ENCODE data around the gene WDR27. TPM values are rescaled to one million over a fixed set of nuclear protein-coding genes. Genes with fewer than 3 reads are reported as not detected.

Gene WDR27
- polyA plus RNA-seq, 3 donors, result 0.95 to 20.5 (median 2.0) TPM

DNA sequence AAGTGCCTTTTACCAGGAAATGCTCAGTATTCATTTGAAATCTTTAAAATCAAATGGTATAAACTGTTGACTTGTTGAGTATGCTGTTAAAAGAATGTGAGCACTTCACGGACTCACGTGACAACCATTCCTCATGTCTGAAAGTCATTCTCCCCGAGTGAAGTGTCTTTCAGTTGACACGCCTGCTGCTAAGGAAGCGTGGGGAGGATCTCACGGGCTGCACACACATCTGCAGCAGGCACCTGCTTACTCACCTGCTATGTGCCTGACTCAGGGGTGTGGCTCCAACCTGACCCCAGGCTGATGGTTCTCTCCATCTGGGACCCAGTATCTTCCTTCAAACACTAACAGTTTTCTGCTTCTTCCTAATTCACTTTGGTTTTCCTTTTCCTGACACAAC is 32.7 kb downstream of the WDR27 start:
- Histone ChIP-seq H3K79me2 (ENCODE audit: insufficient read depth, low read length) (no peaks in the 10 kb centered on the region), H2AFZ (ENCODE audit: insufficient read depth, low read depth, low read length, poor library complexity, severe bottlenecking) (no peak overlapping the region), H3K9me3 (replicated peaks in 1 of 2; ENCODE audit: control insufficient read depth in 1 of 2, insufficient read depth in 1 of 2, low read length in 2 of 2) (no peaks in the 10 kb centered on the region), H3K36me3 (replicated peaks in 1 of 2; ENCODE audit: control insufficient read depth in 1 of 2, insufficient read depth in 2 of 2, low read length in 2 of 2) (peaks cover 7 to 16% of the 10 kb centered on the region in 2 donors), H3K27ac (ENCODE audit: low read depth in 1 of 2, low read length in 2 of 2) (no peak overlapping the region), H3K4me2 (replicated peaks; ENCODE audit: extremely low read depth, low read length, poor library complexity, severe bottlenecking) (no peak overlapping the region), H4K20me1 (ENCODE audit: insufficient read depth, low read length) (no peaks in the 10 kb centered on the region), H3K4me3 (replicated peaks in 1 of 3; ENCODE audit: low read depth in 2 of 3, low read length in 3 of 3) (no peak overlapping the region), H3K4me1 (ENCODE audit: control insufficient read depth in 1 of 2, insufficient read depth in 2 of 2, low read length in 2 of 2) (peaks cover 6% of the 10 kb centered on the region in 2 donors), H3K9ac (ENCODE audit: insufficient read depth, low read length, poor library complexity, severe bottlenecking) (no peak overlapping the region), H3K27me3 (ENCODE audit: control insufficient read depth in 2 of 2, insufficient read depth in 2 of 2, low read length in 2 of 2) (no peaks in the 10 kb centered on the region)
- DNase-seq, result no peak
- TF ChIP-seq CTCF (IDR thresholded peaks at IDR 0.05), result no peak
- peaks cover 0 to 2% (median 0%) of the 10 kb centered on the region in 7 donors for H3K9me3 Mint-ChIP-seq
- no peaks in the 10 kb centered on the region for H3K27me3 Mint-ChIP-seq (ENCODE audit: low read depth in 3 of 3)
- intact Hi-C loops (cut with micrococcal nuclease), result no loop called here
- 93% methylated on average over 6 of the region's 6 CpGs for WGBS (ENCODE audit: insufficient coverage)
- H3K4me1 Mint-ChIP-seq, result peaks cover 10% of the 10 kb centered on the region
- no peak overlapping the region for H3K4me3 Mint-ChIP-seq
- peaks cover 23 to 37% of the 10 kb centered on the region in 2 donors for H3K36me3 Mint-ChIP-seq
- peak overlapping the region in 3 of 7 donors; percentile 2 to 56 (median 32) for H3K27ac Mint-ChIP-seq

- Histone ChIP-seq H3K4me1 (ENCODE audit: control insufficient read depth in 1 of 2, insufficient read depth in 2 of 2, low read length in 2 of 2) (peaks cover 6% of the 10 kb centered on the region in 2 donors), H3K9ac (ENCODE audit: insufficient read depth, low read length, poor library complexity, severe bottlenecking) (no peak overlapping the region), H3K9me3 (replicated peaks in 1 of 2; ENCODE audit: control insufficient read depth in 1 of 2, insufficient read depth in 1 of 2, low read length in 2 of 2) (no peaks in the 10 kb centered on the region), H4K20me1 (ENCODE audit: insufficient read depth, low read length) (no peaks in the 10 kb centered on the region), H3K4me2 (replicated peaks; ENCODE audit: extremely low read depth, low read length, poor library complexity, severe bottlenecking) (no peak overlapping the region), H3K4me3 (replicated peaks in 1 of 3; ENCODE audit: low read depth in 2 of 3, low read length in 3 of 3) (no peak overlapping the region), H3K27me3 (ENCODE audit: control insufficient read depth in 2 of 2, insufficient read depth in 2 of 2, low read length in 2 of 2) (no peaks in the 10 kb centered on the region), H3K27ac (ENCODE audit: low read depth in 1 of 2, low read length in 2 of 2) (no peak overlapping the region), H3K36me3 (replicated peaks in 1 of 2; ENCODE audit: control insufficient read depth in 1 of 2, insufficient read depth in 2 of 2, low read length in 2 of 2) (peaks cover 7 to 24% of the 10 kb centered on the region in 2 donors), H3K79me2 (ENCODE audit: insufficient read depth, low read length) (no peaks in the 10 kb centered on the region), H2AFZ (ENCODE audit: insufficient read depth, low read depth, low read length, poor library complexity, severe bottlenecking) (no peak overlapping the region)
- Mint-ChIP-seq H3K36me3 (peaks cover 29 to 43% of the 10 kb centered on the region in 2 donors), H3K4me3 (no peak overlapping the region), H3K4me1 (peaks cover 10% of the 10 kb centered on the region), H3K27me3 (ENCODE audit: low read depth in 3 of 3) (no peaks in the 10 kb centered on the region), H3K27ac (peak overlapping the region in 3 of 7 donors; percentile 3 to 48 (median 35)), H3K9me3 (peaks cover 0 to 2% (median 0%) of the 10 kb centered on the region in 7 donors)
- TF ChIP-seq CTCF (IDR thresholded peaks at IDR 0.05), result no peak
- intact Hi-C loops (cut with micrococcal nuclease), result no loop called here
- no peak for DNase-seq
- WGBS (ENCODE audit: insufficient coverage), result 100% methylated on average over 5 of the region's 15 CpGs
Observed at GRCh38 chr6:169668203-169668847, 33.5 kb downstream of the WDR27 start.

Measured in CD14-positive monocyte (primary cell).